NCI-H1930 (cell line): ENCODE data around the gene FXYD6.

Source experiments
- DNase-seq, 2 experiments: peaks; one replicate each; lab custom pipeline; 2025; lab: John Stamatoyannopoulos, UW

Gene FXYD6

GRCh38 chr11:117843666-117844484 is 32.6 kb downstream of the FXYD6 start:
- DNase-seq = peak in 1 of 2 experiments; percentile 19

GRCh38 chr11:117842131-117842941 is 34.1 kb downstream of the FXYD6 start:
- no peak for DNase-seq

GRCh38 chr11:117841551-117842031 is 34.9 kb downstream of the FXYD6 start:
- no peak for DNase-seq

GRCh38 chr11:117840881-117841550 is 35.4 kb downstream of the FXYD6 start:
- DNase-seq = no peak

- DNase-seq = no peak
Measured at GRCh38 chr11:117839936-117840813, 36.3 kb downstream of the FXYD6 start.

- no peak for DNase-seq
Measured at GRCh38 chr11:117839380-117839881, 37.0 kb downstream of the FXYD6 start.

GRCh38 chr11:117838901-117839300 is 37.6 kb downstream of the FXYD6 start:
- no peak for DNase-seq

GRCh38 chr11:117837791-117838190 is 38.7 kb downstream of the FXYD6 start:
- no peak for DNase-seq

GRCh38 chr11:117837070-117837776 is 39.2 kb downstream of the FXYD6 start:
- no peak for DNase-seq

- no peak for DNase-seq
Measured at GRCh38 chr11:117836077-117836960, 40.1 kb downstream of the FXYD6 start.

GRCh38 chr11:117835576-117835975 is 40.9 kb downstream of the FXYD6 start:
- no peak for DNase-seq

GRCh38 chr11:117834838-117835443 is 41.5 kb downstream of the FXYD6 start:
- no peak for DNase-seq

GRCh38 chr11:117834068-117834810 is 42.2 kb downstream of the FXYD6 start:
- no peak for DNase-seq

GRCh38 chr11:117833401-117833891 is 43.0 kb downstream of the FXYD6 start:
- no peak for DNase-seq

- no peak for DNase-seq
Measured at GRCh38 chr11:117832511-117832910, 43.9 kb downstream of the FXYD6 start.

GRCh38 chr11:117831661-117832415 is 44.6 kb downstream of the FXYD6 start:
- no peak for DNase-seq

- DNase-seq = no peak
Measured at GRCh38 chr11:117830674-117831351, 45.6 kb downstream of the FXYD6 start.
